Neural progenitor cell (in vitro differentiated cells): Measurements from ENCODE around the gene GRN.

Experiments
- CTCF ChIP-seq: fragments of 200-600 bp; sonication (generic); IDR thresholded peaks from 2 replicates; pipeline ENCODE4 v1.5.1; 2017; ENCODE audit warnings: antibody characterized with exemption, mild to moderate bottlenecking
- EZH2 ChIP-seq: fragments of 200-600 bp; sonication (generic); IDR thresholded peaks from 2 replicates; pipeline ENCODE4 v1.6.1; 2017; ENCODE audit warnings: antibody characterized with exemption, mild to moderate bottlenecking, moderate library complexity
- EZH2phosphoT487 ChIP-seq: fragments of 200-600 bp; sonication (generic); IDR thresholded peaks from 2 replicates; pipeline ENCODE4 v1.6.1; 2017; ENCODE audit warnings: antibody characterized with exemption

- TF ChIP-seq CTCF (no peak), EZH2 (no peak), EZH2phosphoT487 (no peak)
Measured at GRCh38 chr17:44311562-44312181, 33.4 kb upstream of the GRN start.
